Osteoblast (primary cell): Measurements from ENCODE around the gene CHAF1A. TPM values are rescaled to one million over a fixed set of nuclear protein-coding genes. Genes with fewer than 3 reads are reported as not detected.

Experiments used
- DNase-seq: peaks from one replicate; pipeline ENCODE4 v3.0.0; 2011; ENCODE audit warnings: low spot score, mixed read lengths; ENCODE audit not compliant: insufficient read length; ENCODE audit errors: missing footprints
- H2AFZ ChIP-seq: 2 replicates; pipeline ENCODE4 v1.6.0; 2011; ENCODE audit warnings: mild to moderate bottlenecking, low read length
- H3K27ac ChIP-seq: 2 replicates; pipeline ENCODE4 v1.5.1; 2011; ENCODE audit warnings: mild to moderate bottlenecking, low read depth, low read length, moderate library complexity
- H3K27me3 ChIP-seq: 2 replicates; pipeline ENCODE4 v1.6.0; 2012; ENCODE audit warnings: mild to moderate bottlenecking, control low read depth, inconsistent platforms, low read length, moderate library complexity; ENCODE audit not compliant: insufficient read depth
- H3K36me3 ChIP-seq: 2 replicates; pipeline ENCODE4 v1.5.1; 2011; ENCODE audit warnings: mild to moderate bottlenecking, low read length, control low read depth, moderate library complexity; ENCODE audit not compliant: insufficient read depth
- H3K4me1 ChIP-seq: 2 replicates; pipeline ENCODE4 v1.5.1; 2011; ENCODE audit warnings: mild to moderate bottlenecking, low read length, control low read depth, moderate library complexity; ENCODE audit not compliant: insufficient read depth
- H3K4me2 ChIP-seq: 2 replicates; pipeline ENCODE4 v1.6.0; 2011; ENCODE audit warnings: mild to moderate bottlenecking, low read length; ENCODE audit not compliant: insufficient read depth
- H3K4me3 ChIP-seq: fragments of 200-600 bp; sonication (generic); 3 replicates; pipeline ENCODE4 v1.5.1; 2012; ENCODE audit warnings: mild to moderate bottlenecking, low read length, inconsistent platforms; ENCODE audit not compliant: insufficient read depth
- H3K79me2 ChIP-seq: 2 replicates; pipeline ENCODE4 v1.6.0; 2012; ENCODE audit warnings: mild to moderate bottlenecking, low read length, control low read depth, inconsistent platforms; ENCODE audit not compliant: insufficient read depth
- H3K9me3 ChIP-seq: 2 replicates; pipeline ENCODE4 v1.5.1; 2011; ENCODE audit warnings: low read depth, low read length, control low read depth
- H4K20me1 ChIP-seq: 2 replicates; pipeline ENCODE4 v1.6.0; 2012; ENCODE audit warnings: mild to moderate bottlenecking, low read length, control low read depth; ENCODE audit not compliant: insufficient read depth
- CTCF ChIP-seq: IDR thresholded peaks from 2 replicates; pipeline ENCODE4 v1.5.1; 2011; ENCODE audit warnings: mild to moderate bottlenecking, low read depth, low read length, moderate library complexity; ENCODE audit errors: extremely low read depth
- total RNA-seq: library from RNA; depleted of rRNA; stranded (reverse); fragments of >200 nt; gene quantifications from 2 replicates; pipeline ENCODE4 v1.2.3, GENCODE V29; 2012

The CHAF1A gene
- total RNA-seq, 1 donor, result 3.6 TPM

DNA sequence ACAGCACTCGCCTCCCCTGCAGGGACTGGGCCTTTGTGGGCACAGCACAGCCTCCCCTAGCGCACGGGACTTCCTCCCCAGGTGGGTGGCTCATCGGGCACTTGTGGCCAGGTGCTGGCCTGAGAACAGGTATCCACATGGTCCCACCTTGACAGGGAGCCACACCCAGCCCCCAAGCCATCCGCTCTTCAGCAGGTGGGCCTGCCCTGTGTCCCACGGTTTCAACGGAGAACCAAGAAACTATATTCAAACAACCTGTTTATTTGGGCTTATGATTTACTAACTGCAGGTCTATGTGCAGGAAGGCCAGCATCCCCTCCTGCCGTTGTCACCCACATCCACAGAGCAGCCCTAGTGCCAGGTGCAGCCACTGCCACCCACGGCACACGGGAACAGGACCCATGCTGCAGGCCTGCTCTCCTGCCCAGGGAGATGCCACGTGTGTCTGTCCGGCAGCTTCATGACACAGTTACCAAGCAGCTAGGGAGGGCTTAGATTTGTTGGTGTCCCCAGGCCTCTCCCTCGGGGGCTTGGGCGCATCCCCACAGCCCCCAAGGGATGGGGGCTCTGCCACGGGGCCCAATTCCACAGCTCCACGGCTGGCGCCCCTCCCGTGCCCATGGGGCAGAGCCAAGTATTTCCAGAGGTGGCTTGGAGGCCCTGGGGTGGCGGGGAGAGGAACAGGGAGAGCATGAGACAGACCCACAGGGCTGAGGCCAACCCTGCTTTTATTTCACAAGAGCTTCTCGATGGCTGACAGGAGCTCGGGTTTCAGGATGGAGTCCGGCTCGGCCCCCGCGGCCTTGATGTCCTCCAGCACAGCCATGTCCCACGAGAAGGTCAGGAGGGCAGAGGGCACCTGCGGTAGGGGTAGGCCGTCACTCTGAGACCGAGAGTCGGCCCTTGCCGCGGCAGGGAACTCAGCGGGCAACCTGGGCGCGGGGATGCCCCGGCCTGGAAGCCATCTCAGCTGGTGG lies 42.6 kb downstream of the CHAF1A start:
- TF ChIP-seq CTCF, result no peak
- no peak overlapping the region for H3K4me3 ChIP-seq
- H3K36me3 ChIP-seq, result peaks cover 52% of the 10 kb centered on the region
- no peaks in the 10 kb centered on the region for H3K9me3 ChIP-seq
- no peak overlapping the region for H3K27ac ChIP-seq
- H3K79me2 ChIP-seq, result peaks cover 8% of the 10 kb centered on the region
- peaks cover 17% of the 10 kb centered on the region for H4K20me1 ChIP-seq
- H2AFZ ChIP-seq, result no peak overlapping the region
- H3K27me3 ChIP-seq, result no peaks in the 10 kb centered on the region
- no peaks in the 10 kb centered on the region for H3K4me1 ChIP-seq
- no peak overlapping the region for H3K4me2 ChIP-seq
- peak; percentile 76 for DNase-seq

GRCh38 chr19:4445963-4446703 lies 43.7 kb downstream of the CHAF1A start:
- Histone ChIP-seq H3K36me3 (peaks cover 60% of the 10 kb centered on the region), H3K9me3 (no peaks in the 10 kb centered on the region), H4K20me1 (peaks cover 17% of the 10 kb centered on the region), H3K4me1 (no peaks in the 10 kb centered on the region), H3K79me2 (peaks cover 8% of the 10 kb centered on the region), H3K27ac (no peak overlapping the region), H3K27me3 (no peaks in the 10 kb centered on the region), H3K4me2 (no peak overlapping the region), H3K4me3 (no peak overlapping the region), H2AFZ (no peak overlapping the region)
- peak; percentile 31 for DNase-seq
- no peak for TF ChIP-seq CTCF

DNA sequence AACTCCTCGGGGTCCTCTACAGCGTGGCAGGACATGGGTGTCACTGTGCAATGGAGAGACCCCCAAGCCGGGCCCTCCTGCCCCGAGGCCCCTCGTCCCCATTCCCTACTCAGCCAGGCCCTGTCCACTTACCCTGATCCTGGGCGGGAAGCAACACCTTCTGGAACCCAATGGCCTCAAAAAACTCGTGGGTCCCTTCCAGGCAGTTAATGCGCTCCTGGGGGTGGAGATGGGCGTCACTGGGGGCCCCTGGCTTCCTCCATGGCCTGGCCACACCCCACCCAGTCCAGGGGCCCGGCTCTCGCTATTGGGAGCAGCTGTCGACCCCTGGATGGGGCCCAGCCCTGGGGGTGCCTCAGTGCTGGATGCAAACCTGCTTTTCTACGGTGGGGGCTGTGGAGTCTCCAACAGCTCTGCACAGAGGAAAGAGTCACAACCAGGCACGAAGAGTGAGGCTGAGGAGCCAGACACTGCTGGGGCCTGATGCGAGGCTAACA lies 44.3 kb downstream of the CHAF1A start:
- Histone ChIP-seq H3K9me3 (no peaks in the 10 kb centered on the region), H3K4me3 (no peak overlapping the region), H3K4me1 (no peaks in the 10 kb centered on the region), H2AFZ (no peak overlapping the region), H3K36me3 (peaks cover 66% of the 10 kb centered on the region), H3K27ac (no peak overlapping the region), H3K27me3 (no peaks in the 10 kb centered on the region), H3K4me2 (no peak overlapping the region), H4K20me1 (peaks cover 17% of the 10 kb centered on the region), H3K79me2 (peaks cover 8% of the 10 kb centered on the region)
- peak; percentile 76 for DNase-seq
- TF ChIP-seq CTCF, result no peak
